Osteoblast (primary cell): ENCODE results near the gene SPG7. TPM values are rescaled to one million over a fixed set of nuclear protein-coding genes. Genes with fewer than 3 reads are reported as not detected.

Experiments
- DNase-seq: peaks from one replicate; pipeline ENCODE4 v3.0.0; 2011; ENCODE audit warnings: low spot score, mixed read lengths; ENCODE audit not compliant: insufficient read length; ENCODE audit errors: missing footprints
- H2AFZ ChIP-seq: 2 replicates; pipeline ENCODE4 v1.6.0; 2011; ENCODE audit warnings: mild to moderate bottlenecking, low read length
- H3K27ac ChIP-seq: 2 replicates; pipeline ENCODE4 v1.5.1; 2011; ENCODE audit warnings: mild to moderate bottlenecking, low read depth, low read length, moderate library complexity
- H3K27me3 ChIP-seq: 2 replicates; pipeline ENCODE4 v1.6.0; 2012; ENCODE audit warnings: mild to moderate bottlenecking, control low read depth, inconsistent platforms, low read length, moderate library complexity; ENCODE audit not compliant: insufficient read depth
- H3K36me3 ChIP-seq: 2 replicates; pipeline ENCODE4 v1.5.1; 2011; ENCODE audit warnings: mild to moderate bottlenecking, low read length, control low read depth, moderate library complexity; ENCODE audit not compliant: insufficient read depth
- H3K4me1 ChIP-seq: 2 replicates; pipeline ENCODE4 v1.5.1; 2011; ENCODE audit warnings: mild to moderate bottlenecking, low read length, control low read depth, moderate library complexity; ENCODE audit not compliant: insufficient read depth
- H3K4me2 ChIP-seq: 2 replicates; pipeline ENCODE4 v1.6.0; 2011; ENCODE audit warnings: mild to moderate bottlenecking, low read length; ENCODE audit not compliant: insufficient read depth
- H3K4me3 ChIP-seq: fragments of 200-600 bp; sonication (generic); 3 replicates; pipeline ENCODE4 v1.5.1; 2012; ENCODE audit warnings: mild to moderate bottlenecking, low read length, inconsistent platforms; ENCODE audit not compliant: insufficient read depth
- H3K79me2 ChIP-seq: 2 replicates; pipeline ENCODE4 v1.6.0; 2012; ENCODE audit warnings: mild to moderate bottlenecking, low read length, control low read depth, inconsistent platforms; ENCODE audit not compliant: insufficient read depth
- H3K9me3 ChIP-seq: 2 replicates; pipeline ENCODE4 v1.5.1; 2011; ENCODE audit warnings: low read depth, low read length, control low read depth
- H4K20me1 ChIP-seq: 2 replicates; pipeline ENCODE4 v1.6.0; 2012; ENCODE audit warnings: mild to moderate bottlenecking, low read length, control low read depth; ENCODE audit not compliant: insufficient read depth
- total RNA-seq: library from RNA; depleted of rRNA; stranded (reverse); fragments of >200 nt; gene quantifications from 2 replicates; pipeline ENCODE4 v1.2.3, GENCODE V29; 2012
- TF ChIP-seq, protein P1 (sequence below): IDR thresholded peaks from 2 replicates; pipeline ENCODE4 v1.5.1; 2011; ENCODE audit warnings: mild to moderate bottlenecking, low read depth, low read length, moderate library complexity; ENCODE audit errors: extremely low read depth

Gene SPG7
- total RNA-seq, 1 donor = 85.8 TPM

DNA sequence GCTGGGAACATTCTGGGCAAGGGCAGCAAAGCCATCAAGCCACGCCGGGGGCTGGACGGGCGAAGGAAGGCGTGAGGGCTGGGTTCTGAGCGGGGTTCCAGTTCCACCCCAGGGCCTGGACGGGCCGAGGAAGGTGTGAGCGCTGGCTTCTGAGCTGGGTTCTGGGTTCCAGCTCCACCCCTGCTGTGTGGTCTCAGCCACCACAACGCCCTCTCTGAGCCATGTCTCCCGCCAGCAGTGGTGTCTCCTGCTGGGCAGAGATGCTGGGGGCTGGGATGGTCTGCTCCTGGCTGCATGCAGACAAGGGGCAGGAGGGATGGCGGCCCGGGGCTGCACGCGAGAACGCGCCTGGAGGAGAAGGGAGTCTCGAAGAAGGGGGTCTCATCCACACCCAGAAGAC is 63.4 kb downstream of the SPG7 start:
- TF ChIP-seq, protein P1, sequence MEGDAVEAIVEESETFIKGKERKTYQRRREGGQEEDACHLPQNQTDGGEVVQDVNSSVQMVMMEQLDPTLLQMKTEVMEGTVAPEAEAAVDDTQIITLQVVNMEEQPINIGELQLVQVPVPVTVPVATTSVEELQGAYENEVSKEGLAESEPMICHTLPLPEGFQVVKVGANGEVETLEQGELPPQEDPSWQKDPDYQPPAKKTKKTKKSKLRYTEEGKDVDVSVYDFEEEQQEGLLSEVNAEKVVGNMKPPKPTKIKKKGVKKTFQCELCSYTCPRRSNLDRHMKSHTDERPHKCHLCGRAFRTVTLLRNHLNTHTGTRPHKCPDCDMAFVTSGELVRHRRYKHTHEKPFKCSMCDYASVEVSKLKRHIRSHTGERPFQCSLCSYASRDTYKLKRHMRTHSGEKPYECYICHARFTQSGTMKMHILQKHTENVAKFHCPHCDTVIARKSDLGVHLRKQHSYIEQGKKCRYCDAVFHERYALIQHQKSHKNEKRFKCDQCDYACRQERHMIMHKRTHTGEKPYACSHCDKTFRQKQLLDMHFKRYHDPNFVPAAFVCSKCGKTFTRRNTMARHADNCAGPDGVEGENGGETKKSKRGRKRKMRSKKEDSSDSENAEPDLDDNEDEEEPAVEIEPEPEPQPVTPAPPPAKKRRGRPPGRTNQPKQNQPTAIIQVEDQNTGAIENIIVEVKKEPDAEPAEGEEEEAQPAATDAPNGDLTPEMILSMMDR = no peak
- no peaks in the 10 kb centered on the region for H3K9me3 ChIP-seq
- no peak for DNase-seq

DNA sequence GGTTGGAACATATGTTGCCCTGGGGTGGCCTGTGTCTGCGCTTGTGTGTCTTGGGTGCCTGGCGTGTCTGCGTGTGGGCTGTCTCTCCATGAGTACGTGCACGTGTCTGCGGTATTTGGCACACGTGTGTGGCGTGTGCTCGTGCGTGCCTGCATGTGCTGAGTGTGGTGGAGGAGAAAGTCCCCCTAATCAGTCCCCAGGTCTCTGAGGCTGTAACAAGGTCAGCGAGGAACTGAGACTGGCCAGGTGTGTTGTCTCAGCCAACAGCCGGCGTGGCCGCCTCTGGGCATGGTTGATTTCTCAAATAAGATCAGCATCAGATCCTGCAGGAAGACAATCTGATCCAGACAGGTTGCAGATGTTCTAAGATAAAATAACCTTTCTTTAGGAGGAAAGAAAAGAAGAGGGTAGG is 63.9 kb downstream of the SPG7 start:
- Histone ChIP-seq H3K4me2 (no peak overlapping the region), H2AFZ (no peak overlapping the region)

More for the DNA sequence above, 63.4 kb downstream of the SPG7 start:
- no peak overlapping the region for H3K27ac ChIP-seq
- no peak overlapping the region for H3K4me3 ChIP-seq
- H3K36me3 ChIP-seq = no peaks in the 10 kb centered on the region
- no peaks in the 10 kb centered on the region for H3K27me3 ChIP-seq
- peaks cover 10% of the 10 kb centered on the region for H3K79me2 ChIP-seq
- H3K4me2 ChIP-seq = no peak overlapping the region
- H3K4me1 ChIP-seq = peaks cover 6% of the 10 kb centered on the region
- no peaks in the 10 kb centered on the region for H4K20me1 ChIP-seq
- no peak overlapping the region for H2AFZ ChIP-seq

DNA sequence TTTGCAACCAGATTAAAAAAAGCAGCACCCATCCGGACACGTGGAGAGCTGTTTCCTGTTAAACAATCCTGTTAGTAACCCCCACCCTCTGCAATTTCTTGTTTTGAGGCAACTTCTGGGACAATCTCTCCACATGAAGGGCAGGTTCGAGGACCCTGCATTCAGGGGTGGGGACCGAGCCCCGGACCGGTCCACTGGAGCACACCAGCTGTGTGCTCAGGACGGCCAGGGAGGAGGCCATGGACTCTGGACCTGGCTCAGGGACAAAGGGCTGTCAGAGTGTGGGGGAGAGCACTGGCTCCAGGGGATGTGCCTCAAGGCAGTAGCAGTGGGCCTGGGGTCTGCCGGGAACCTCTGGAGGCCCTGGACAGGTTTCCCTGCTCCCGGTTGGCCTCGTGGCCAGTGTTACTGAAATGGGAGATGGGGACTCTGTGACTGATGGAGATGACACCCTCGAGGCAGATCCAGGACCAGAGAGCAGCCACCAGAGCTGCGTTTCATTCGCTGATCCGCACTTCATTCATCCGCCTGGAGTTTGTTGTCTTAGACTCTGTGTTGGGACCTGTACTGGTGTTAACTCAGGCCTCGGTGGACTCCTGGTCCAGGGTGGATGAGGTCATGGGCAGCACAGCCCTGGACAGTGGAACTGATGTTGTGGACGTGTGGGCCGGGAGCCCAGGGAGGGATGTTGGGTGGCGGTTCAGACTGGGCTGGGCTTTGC is 64.4 kb downstream of the SPG7 start:
- H3K4me3 ChIP-seq = no peak overlapping the region
- peaks cover 6% of the 10 kb centered on the region for H3K4me1 ChIP-seq
- H3K36me3 ChIP-seq = no peaks in the 10 kb centered on the region
- H3K79me2 ChIP-seq = peaks cover 19% of the 10 kb centered on the region
- no peak overlapping the region for H3K4me2 ChIP-seq
- no peaks in the 10 kb centered on the region for H3K27me3 ChIP-seq
- TF ChIP-seq, protein P1 = no peak
- H2AFZ ChIP-seq = no peak overlapping the region
- H3K9me3 ChIP-seq = no peaks in the 10 kb centered on the region
- no peaks in the 10 kb centered on the region for H4K20me1 ChIP-seq
- no peak overlapping the region for H3K27ac ChIP-seq
- DNase-seq = no peak

More for the DNA sequence above, 63.9 kb downstream of the SPG7 start:
- Histone ChIP-seq H3K4me1 (peaks cover 6% of the 10 kb centered on the region), H3K79me2 (peaks cover 14% of the 10 kb centered on the region), H3K36me3 (no peaks in the 10 kb centered on the region), H3K27me3 (no peaks in the 10 kb centered on the region), H3K27ac (no peak overlapping the region), H3K9me3 (no peaks in the 10 kb centered on the region), H4K20me1 (no peaks in the 10 kb centered on the region), H3K4me3 (no peak overlapping the region)
- TF ChIP-seq, protein P1 = no peak
- DNase-seq = no peak

DNA sequence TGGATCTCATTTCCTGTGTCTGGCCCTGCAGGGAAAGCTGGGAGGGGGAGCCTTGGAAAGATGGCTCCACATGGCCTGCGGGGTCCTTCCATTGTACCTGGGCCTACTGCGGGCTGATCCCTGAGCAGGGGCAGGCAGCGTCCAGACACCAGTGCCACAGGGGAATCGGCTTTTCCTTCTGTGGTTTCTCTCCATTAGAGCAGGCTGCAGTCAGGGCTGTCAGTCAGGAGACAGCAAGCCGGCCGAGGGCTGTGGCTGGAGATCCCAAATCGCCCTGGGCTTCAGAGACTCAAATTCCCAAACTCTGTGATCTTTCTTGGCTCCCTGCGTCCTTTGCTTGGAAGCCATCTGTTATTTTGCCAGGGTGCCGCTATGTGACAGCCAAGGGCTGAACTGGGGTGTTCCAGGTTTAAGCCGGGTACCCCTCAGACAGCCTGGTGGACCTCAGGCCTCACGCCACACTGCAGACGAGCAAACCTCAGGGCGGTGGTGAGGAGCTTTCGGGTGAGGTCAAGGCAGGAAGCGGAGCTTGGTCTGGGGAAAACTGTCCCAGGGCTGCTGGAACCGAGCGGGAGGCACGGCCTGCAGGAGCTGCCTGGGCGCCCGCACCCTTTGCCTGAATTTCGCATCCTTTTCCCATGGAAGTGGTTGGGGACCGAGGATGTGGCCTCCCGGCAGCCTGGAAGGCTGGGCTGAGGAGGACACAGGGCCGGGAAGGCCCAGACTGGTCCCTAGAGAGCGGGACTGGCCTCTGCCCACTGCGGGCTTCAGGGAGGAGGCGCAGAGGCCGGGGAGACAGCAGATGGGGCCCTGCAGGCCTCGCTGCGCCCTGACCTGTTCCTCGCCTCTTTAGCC is 65.8 kb downstream of the SPG7 start:
- no peaks in the 10 kb centered on the region for H3K27me3 ChIP-seq

More for the DNA sequence above, 65.8 kb downstream of the SPG7 start:
- Histone ChIP-seq H2AFZ (peak overlapping the region; percentile 84), H3K4me1 (peaks cover 6% of the 10 kb centered on the region), H3K36me3 (no peaks in the 10 kb centered on the region), H3K4me3 (peak overlapping the region; percentile 71), H4K20me1 (no peaks in the 10 kb centered on the region), H3K79me2 (peaks cover 19% of the 10 kb centered on the region), H3K9me3 (no peaks in the 10 kb centered on the region), H3K27ac (peak overlapping the region; percentile 51), H3K4me2 (peak overlapping the region; percentile 85)
- TF ChIP-seq, protein P1 = no peak
- DNase-seq = no peak
